Measurements from ENCODE around the gene NOP10. TPM values are rescaled to one million over a fixed set of nuclear protein-coding genes. Genes with fewer than 3 reads are reported as not detected.

The NOP10 gene
- total RNA-seq, 1 experiment from 2014 or later: 235 TPM

- H3K4ac ChIP-seq (ENCODE audit: low read depth, low read length): no peak overlapping the region
- no peak overlapping the region for H4K5ac ChIP-seq (ENCODE audit: insufficient read length, low read depth, low read length)
- H3K23ac ChIP-seq (ENCODE audit: insufficient read length, low read depth, low read length): no peak overlapping the region
- H3K23me2 ChIP-seq (ENCODE audit: insufficient read length, low read depth, low read length, poor library complexity, severe bottlenecking): peaks cover 7% of the 10 kb centered on the region
- WGBS (ENCODE audit: extremely low coverage, insufficient read length, low lambda C conversion rate): no CpG with 5 or more reads among the region's 4 CpGs
- no peak overlapping the region for H2BK20ac ChIP-seq (ENCODE audit: low read depth, low read length, poor library complexity, severe bottlenecking)
- H2BK15ac ChIP-seq (ENCODE audit: low read depth, low read length): no peak overlapping the region
- H4K20me1 ChIP-seq (ENCODE audit: control insufficient read depth, insufficient read depth, insufficient read length): no peaks in the 10 kb centered on the region
- DNase-seq: no peak
- H3K18ac ChIP-seq (ENCODE audit: insufficient read length, low read depth, low read length): no peak overlapping the region
- H3K79me1 ChIP-seq (ENCODE audit: insufficient read depth, low read depth, low read length, poor library complexity, severe bottlenecking): no peaks in the 10 kb centered on the region
- Mint-ChIP-seq H3K27ac (no peak overlapping the region), H3K4me1 (peaks cover 7% of the 10 kb centered on the region in 2 experiments), H3K27me3 (ENCODE audit: low read depth) (peaks cover 5% of the 10 kb centered on the region; the same call in 1 of the 2 replicates), H3K4me3 (no peak overlapping the region), H3K36me3 (ENCODE audit: insufficient read depth in 1 of 3, low read depth in 3 of 3) (no peaks in the 10 kb centered on the region; a peak in 1 of 7 replicates), H3K9me3 (no peaks in the 10 kb centered on the region)
- no peak overlapping the region for H3K9ac ChIP-seq (ENCODE audit: extremely low read depth, insufficient read length, low read length)
- H3K27me3 ChIP-seq (ENCODE audit: insufficient read depth, low read length): no peaks in the 10 kb centered on the region
- H2BK120ac ChIP-seq (ENCODE audit: low read depth, low read length, poor library complexity, severe bottlenecking): no peak overlapping the region
- H2AK5ac ChIP-seq (ENCODE audit: insufficient read length, low read length): no peak overlapping the region
- H4K8ac ChIP-seq (replicated peaks; ENCODE audit: insufficient read length, low read depth, low read length): no peak overlapping the region
- no peak for TF ChIP-seq CTCF (conservative IDR thresholded peaks at IDR 0.05)
- H3T11ph ChIP-seq (ENCODE audit: low read length): no peak overlapping the region
- H3K79me2 ChIP-seq (ENCODE audit: insufficient read depth, low read length): no peaks in the 10 kb centered on the region
- H3K56ac ChIP-seq (ENCODE audit: insufficient read length, low read depth, low read length): no peak overlapping the region
- no peak overlapping the region for H2BK12ac ChIP-seq (ENCODE audit: insufficient read length, low read depth, low read length)
- H3K9me3 ChIP-seq (ENCODE audit: control insufficient read depth, low read depth, low read length): no peaks in the 10 kb centered on the region
- H3K27ac ChIP-seq (ENCODE audit: insufficient read length, low read depth, low read length): no peak overlapping the region
- H2AFZ ChIP-seq (ENCODE audit: low read length): no peak overlapping the region
- H3K4me1 ChIP-seq (ENCODE audit: insufficient read depth, low read length): no peaks in the 10 kb centered on the region
- H4K91ac ChIP-seq (ENCODE audit: insufficient read length, low read depth, low read length): no peak overlapping the region
- no peak overlapping the region for H3K14ac ChIP-seq (ENCODE audit: insufficient read depth, low read length)
- no peak overlapping the region for H3K4me2 ChIP-seq (ENCODE audit: insufficient read depth, insufficient read length, low read length)
- no peak overlapping the region for H2BK5ac ChIP-seq (ENCODE audit: insufficient read length, low read length)
Measured at GRCh38 chr15:34334672-34335071, 8.3 kb downstream of the NOP10 start.
